HepG2 (cell line): ENCODE results near the gene CEP131. TPM values are rescaled to one million over a fixed set of nuclear protein-coding genes. Genes with fewer than 3 reads are reported as not detected.
A peak's percentile ranks its signal among the peaks of the same experiment; 100 is the strongest.

Experiments
- CC2D1A ChIP-seq: sonication (generic); formaldehyde crosslinking; IDR thresholded peaks from 2 replicates; pipeline ENCODE4 v1.8.1; 2023; ENCODE audit warnings: mild to moderate bottlenecking, missing genetic modification reagents
- FOXO4 ChIP-seq: sonication (generic); formaldehyde crosslinking; conservative IDR thresholded peaks from 2 replicates; pipeline ENCODE4 v1.8.1; 2023; ENCODE audit warnings: missing genetic modification reagents
- FOXP1 ChIP-seq, 2 experiments: fragments of 450-650 bp in 1 of 2; IDR thresholded peaks; 2 replicates each; pipeline ENCODE4 v1.6.1; 2017 to 2018; ENCODE audit warnings: antibody characterized with exemption in 1 of 2
- KDM5A ChIP-seq: fragments of 200-600 bp; sonication (generic); IDR thresholded peaks from 2 replicates; pipeline ENCODE4 v1.7.0; 2018; ENCODE audit warnings: antibody characterized with exemption, mild to moderate bottlenecking, low read length, borderline replicate concordance
- MAFF ChIP-seq: IDR thresholded peaks from 2 replicates; pipeline ENCODE4 v1.6.1; 2011; ENCODE audit warnings: low read depth, low read length, improper control_type of control experiment
- MED1 ChIP-seq: sonication (generic); formaldehyde crosslinking; IDR thresholded peaks from 2 replicates; pipeline ENCODE4 v1.4.0; 2020; ENCODE audit warnings: missing genetic modification reagents
- MXD4 ChIP-seq: IDR thresholded peaks from 2 replicates; pipeline ENCODE4 v1.6.1; 2016; ENCODE audit warnings: mild to moderate bottlenecking, missing biosample characterization, missing genetic modification reagents
- SMAD3 ChIP-seq: sonication (generic); formaldehyde crosslinking; IDR thresholded peaks from 2 replicates; pipeline ENCODE4 v1.4.0; 2020; ENCODE audit warnings: missing genetic modification reagents
- SNAI1 ChIP-seq: sonication (generic); formaldehyde crosslinking; IDR thresholded peaks from 2 replicates; pipeline ENCODE4 v1.5.0; 2020; ENCODE audit warnings: mild to moderate bottlenecking, missing genetic modification reagents, borderline replicate concordance
- STAT5B ChIP-seq: sonication (generic); formaldehyde crosslinking; IDR thresholded peaks from 2 replicates; pipeline ENCODE4 v1.4.0; 2020; ENCODE audit warnings: missing genetic modification reagents
- TAF15 ChIP-seq: fragments of 200-400 bp; formaldehyde crosslinking; IDR thresholded peaks from one replicate; pipeline ENCODE4 v1.6.1; 2018; ENCODE audit warnings: mild to moderate bottlenecking, low read depth, low read length; ENCODE audit not compliant: poor library complexity, severe bottlenecking
- TRIM24 ChIP-seq: sonication (generic); formaldehyde crosslinking; IDR thresholded peaks from 2 replicates; pipeline ENCODE4 v1.8.0; 2022; ENCODE audit warnings: mild to moderate bottlenecking, missing genetic modification reagents
- ZBTB8A ChIP-seq: sonication (generic); formaldehyde crosslinking; IDR thresholded peaks from 2 replicates; pipeline ENCODE4 v1.4.0; 2020; ENCODE audit warnings: mild to moderate bottlenecking, low read depth, missing genetic modification reagents, borderline replicate concordance
- ZFAT ChIP-seq: sonication (generic); formaldehyde crosslinking; conservative IDR thresholded peaks from 2 replicates; pipeline ENCODE4 v1.8.1; 2023; ENCODE audit warnings: missing genetic modification reagents, inconsistent platforms
- ZNF354B ChIP-seq: sonication (generic); formaldehyde crosslinking; IDR thresholded peaks from 2 replicates; pipeline ENCODE4 v1.8.0; 2022; ENCODE audit warnings: mild to moderate bottlenecking, missing genetic modification reagents
- ZNF550 ChIP-seq: sonication (generic); formaldehyde crosslinking; IDR thresholded peaks from 2 replicates; pipeline ENCODE4 v1.4.0; 2020; ENCODE audit warnings: mild to moderate bottlenecking, missing genetic modification reagents, borderline replicate concordance
- ZNF570 ChIP-seq: sonication (generic); formaldehyde crosslinking; IDR thresholded peaks from 2 replicates; pipeline ENCODE4 v1.4.0; 2020; ENCODE audit warnings: mild to moderate bottlenecking, missing genetic modification reagents, borderline replicate concordance
- ZNF614 ChIP-seq: IDR thresholded peaks from 2 replicates; pipeline ENCODE4 v1.6.1; 2018; ENCODE audit warnings: missing biosample characterization, missing genetic modification reagents, inconsistent platforms, borderline replicate concordance
- ZNF7 ChIP-seq: IDR thresholded peaks from 2 replicates; pipeline ENCODE4 v1.6.1; 2016; ENCODE audit warnings: missing biosample characterization, missing genetic modification reagents
- polyA plus RNA-seq, 8 experiments: library from polyadenylated mRNA; depleted of rRNA in 3 of 8; stranded (reverse) in 7 of 8; unstranded in 1 of 8; fragments of >200 nt; fragmentation: Illumina TruSeq in 4 of 8; extraction: Trizol in 4 of 8; gene quantifications; 2 replicates each; pipeline versions ENCODE4 v1.2.1 to v1.2.3, GENCODE V29; 2011 to 2016; ENCODE audit warnings: low read depth in 4 of 8, missing spikeins in 1 of 8, mixed read lengths in 1 of 8; ENCODE audit not compliant: insufficient read depth in 1 of 8
- total RNA-seq, 5 experiments: library from RNA; depleted of rRNA; stranded (reverse); fragments of >200 nt; fragmentation: Illumina TruSeq; extraction: Trizol; gene quantifications; 2 replicates each; pipeline ENCODE4 v1.2.3, GENCODE V29; 2016; ENCODE audit warnings: low read depth in 1 of 5
- TF ChIP-seq, protein P1 (sequence below): sonication (generic); formaldehyde crosslinking; IDR thresholded peaks from 2 replicates; pipeline ENCODE4 v1.4.0; 2020; ENCODE audit warnings: mild to moderate bottlenecking, missing genetic modification reagents
- TF ChIP-seq, protein P2 (sequence below): sonication (generic); formaldehyde crosslinking; IDR thresholded peaks from 2 replicates; pipeline ENCODE4 v1.5.0; 2020; ENCODE audit warnings: missing genetic modification reagents
- TF ChIP-seq, protein P3 (sequence below): IDR thresholded peaks from 2 replicates; pipeline ENCODE4 v1.6.1; 2016; ENCODE audit warnings: control low read depth

CEP131 gene
- total and polyA plus RNA-seq, 2 of the 13 experiments (the other 11 are each of a cell fraction or from before 2014, with no cell fraction given), result 5.0 to 16.8 TPM

DNA sequence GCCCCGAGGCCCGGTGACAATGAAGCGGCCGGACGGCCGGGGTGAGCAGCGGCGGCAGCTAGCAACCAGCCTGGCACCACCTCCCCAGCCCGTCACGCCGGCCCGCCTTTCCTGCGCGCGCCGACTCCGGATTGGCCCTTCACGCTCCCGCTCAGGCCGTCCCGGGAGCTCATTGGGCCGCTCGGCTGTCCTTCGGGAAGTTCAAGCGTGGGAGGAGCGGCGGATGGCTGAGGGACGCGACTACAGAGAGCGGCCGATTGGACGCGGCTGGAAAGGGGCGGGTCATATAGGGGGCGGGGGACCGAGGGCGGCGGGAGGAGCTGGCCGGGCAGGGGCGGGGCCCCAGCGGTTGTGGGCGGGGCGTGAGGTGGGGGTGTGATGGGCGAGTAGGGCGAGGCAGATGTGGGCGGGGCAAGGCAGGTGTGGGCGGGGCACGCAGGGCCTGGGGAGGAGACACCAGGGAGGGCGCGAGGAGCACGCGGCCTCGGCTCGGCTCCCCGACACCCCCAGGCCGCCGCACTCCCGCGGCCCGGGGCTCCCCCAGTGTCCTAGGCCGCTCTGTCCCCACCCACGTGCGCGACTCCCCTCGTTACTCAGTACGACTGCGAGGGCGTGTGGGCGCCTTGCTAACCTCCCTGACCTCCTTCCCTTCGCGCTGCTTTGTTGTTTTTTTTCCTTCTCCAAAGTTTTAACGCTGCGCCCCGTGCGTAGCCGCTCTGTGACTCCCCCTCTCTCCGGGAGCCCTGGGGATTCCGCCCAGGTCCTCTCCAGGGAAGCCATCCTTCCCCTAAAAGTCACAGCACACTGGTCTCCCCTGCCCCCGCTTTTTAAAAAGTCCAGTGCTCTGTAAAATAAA is at the start of gene CEP131 (continued):
- TF ChIP-seq, protein P1, sequence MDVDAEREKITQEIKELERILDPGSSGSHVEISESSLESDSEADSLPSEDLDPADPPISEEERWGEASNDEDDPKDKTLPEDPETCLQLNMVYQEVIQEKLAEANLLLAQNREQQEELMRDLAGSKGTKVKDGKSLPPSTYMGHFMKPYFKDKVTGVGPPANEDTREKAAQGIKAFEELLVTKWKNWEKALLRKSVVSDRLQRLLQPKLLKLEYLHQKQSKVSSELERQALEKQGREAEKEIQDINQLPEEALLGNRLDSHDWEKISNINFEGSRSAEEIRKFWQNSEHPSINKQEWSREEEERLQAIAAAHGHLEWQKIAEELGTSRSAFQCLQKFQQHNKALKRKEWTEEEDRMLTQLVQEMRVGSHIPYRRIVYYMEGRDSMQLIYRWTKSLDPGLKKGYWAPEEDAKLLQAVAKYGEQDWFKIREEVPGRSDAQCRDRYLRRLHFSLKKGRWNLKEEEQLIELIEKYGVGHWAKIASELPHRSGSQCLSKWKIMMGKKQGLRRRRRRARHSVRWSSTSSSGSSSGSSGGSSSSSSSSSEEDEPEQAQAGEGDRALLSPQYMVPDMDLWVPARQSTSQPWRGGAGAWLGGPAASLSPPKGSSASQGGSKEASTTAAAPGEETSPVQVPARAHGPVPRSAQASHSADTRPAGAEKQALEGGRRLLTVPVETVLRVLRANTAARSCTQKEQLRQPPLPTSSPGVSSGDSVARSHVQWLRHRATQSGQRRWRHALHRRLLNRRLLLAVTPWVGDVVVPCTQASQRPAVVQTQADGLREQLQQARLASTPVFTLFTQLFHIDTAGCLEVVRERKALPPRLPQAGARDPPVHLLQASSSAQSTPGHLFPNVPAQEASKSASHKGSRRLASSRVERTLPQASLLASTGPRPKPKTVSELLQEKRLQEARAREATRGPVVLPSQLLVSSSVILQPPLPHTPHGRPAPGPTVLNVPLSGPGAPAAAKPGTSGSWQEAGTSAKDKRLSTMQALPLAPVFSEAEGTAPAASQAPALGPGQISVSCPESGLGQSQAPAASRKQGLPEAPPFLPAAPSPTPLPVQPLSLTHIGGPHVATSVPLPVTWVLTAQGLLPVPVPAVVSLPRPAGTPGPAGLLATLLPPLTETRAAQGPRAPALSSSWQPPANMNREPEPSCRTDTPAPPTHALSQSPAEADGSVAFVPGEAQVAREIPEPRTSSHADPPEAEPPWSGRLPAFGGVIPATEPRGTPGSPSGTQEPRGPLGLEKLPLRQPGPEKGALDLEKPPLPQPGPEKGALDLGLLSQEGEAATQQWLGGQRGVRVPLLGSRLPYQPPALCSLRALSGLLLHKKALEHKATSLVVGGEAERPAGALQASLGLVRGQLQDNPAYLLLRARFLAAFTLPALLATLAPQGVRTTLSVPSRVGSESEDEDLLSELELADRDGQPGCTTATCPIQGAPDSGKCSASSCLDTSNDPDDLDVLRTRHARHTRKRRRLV (CRISPR knock-in tag), result peak; percentile 87; the same call in 1 of the 2 replicates
- TF ChIP-seq SNAI1 (peak; percentile 85; the same call in 1 of the 2 replicates), TAF15 (peak; percentile 75), ZNF354B (peak; percentile 98), MED1 (CRISPR knock-in tag) (peak; percentile 45; the same call in 1 of the 2 replicates), MXD4 (CRISPR knock-in tag) (peak; percentile 85), ZFAT (CRISPR knock-in tag) (0 out of 2 replicates have a peak, but pooled peaks have one; percentile 36), ZNF550 (CRISPR knock-in tag) (no peak), FOXO4 (CRISPR knock-in tag) (no peak), ZNF7 (CRISPR knock-in tag) (no peak), KDM5A (no peak), FOXP1 (IDR thresholded peaks at IDR 0.05) (no peak), FOXP1 (CRISPR knock-in tag; IDR thresholded peaks at IDR 0.05) (no peak), TRIM24 (CRISPR knock-in tag) (no peak), STAT5B (CRISPR knock-in tag) (no peak), MAFF (no peak), ZBTB8A (CRISPR knock-in tag) (peak; percentile 31; the same call in 1 of the 2 replicates), ZNF570 (CRISPR knock-in tag) (no peak), SMAD3 (no peak), CC2D1A (CRISPR knock-in tag) (no peak), ZNF614 (CRISPR knock-in tag) (no peak)
- TF ChIP-seq, protein P2, sequence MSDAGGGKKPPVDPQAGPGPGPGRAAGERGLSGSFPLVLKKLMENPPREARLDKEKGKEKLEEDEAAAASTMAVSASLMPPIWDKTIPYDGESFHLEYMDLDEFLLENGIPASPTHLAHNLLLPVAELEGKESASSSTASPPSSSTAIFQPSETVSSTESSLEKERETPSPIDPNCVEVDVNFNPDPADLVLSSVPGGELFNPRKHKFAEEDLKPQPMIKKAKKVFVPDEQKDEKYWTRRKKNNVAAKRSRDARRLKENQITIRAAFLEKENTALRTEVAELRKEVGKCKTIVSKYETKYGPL (CRISPR knock-in tag), result no peak
- TF ChIP-seq, protein P3, sequence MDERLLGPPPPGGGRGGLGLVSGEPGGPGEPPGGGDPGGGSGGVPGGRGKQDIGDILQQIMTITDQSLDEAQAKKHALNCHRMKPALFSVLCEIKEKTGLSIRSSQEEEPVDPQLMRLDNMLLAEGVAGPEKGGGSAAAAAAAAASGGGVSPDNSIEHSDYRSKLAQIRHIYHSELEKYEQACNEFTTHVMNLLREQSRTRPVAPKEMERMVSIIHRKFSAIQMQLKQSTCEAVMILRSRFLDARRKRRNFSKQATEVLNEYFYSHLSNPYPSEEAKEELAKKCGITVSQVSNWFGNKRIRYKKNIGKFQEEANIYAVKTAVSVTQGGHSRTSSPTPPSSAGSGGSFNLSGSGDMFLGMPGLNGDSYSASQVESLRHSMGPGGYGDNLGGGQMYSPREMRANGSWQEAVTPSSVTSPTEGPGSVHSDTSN (CRISPR knock-in tag), result peak; percentile 98
